Breast epithelium (tissue), 3 donors: Measurements from ENCODE around the gene PDE4D.

Experiments
- CTCF ChIP-seq, 3 donors: fragments of 450-650 bp; IDR thresholded peaks; one replicate each; pipeline ENCODE4 v1.5.1; 2016 to 2017; ENCODE audit warnings: antibody characterized with exemption in 3 of 3, mild to moderate bottlenecking in 3 of 3, moderate library complexity in 3 of 3
- POLR2A ChIP-seq: fragments of 450-650 bp; IDR thresholded peaks from one replicate; pipeline ENCODE4 v1.6.1; 2016; ENCODE audit warnings: antibody characterized with exemption, mild to moderate bottlenecking, moderate library complexity

GRCh38 chr5:58968350-58968749 is 925.2 kb downstream of the PDE4D start:
- TF ChIP-seq CTCF (IDR thresholded peaks at IDR 0.05) (no peak), POLR2A (no peak)
